Keratinocyte (primary cell): ENCODE measurements around the gene RBMS3. TPM values are rescaled to one million over a fixed set of nuclear protein-coding genes. Genes with fewer than 3 reads are reported as not detected.

ENCODE experiments used
- DNase-seq: peaks from one replicate; pipeline ENCODE4 v3.0.0-alpha.2; 2011; ENCODE audit warnings: low read depth, missing footprints, low spot score
- FAIRE-seq: peaks from 2 replicates; lab custom pipeline; 2011; peaks lifted over from hg19 to GRCh38; lab: Jason Lieb, UNC
- H2AFZ ChIP-seq: 2 replicates; pipeline ENCODE4 v1.6.0; 2012; ENCODE audit warnings: low read length, control low read depth, inconsistent platforms; ENCODE audit not compliant: control insufficient read depth
- H3K27ac ChIP-seq: 2 replicates; pipeline ENCODE4 v1.5.1; 2011; ENCODE audit warnings: low read length; ENCODE audit not compliant: control insufficient read depth, insufficient read depth
- H3K27me3 ChIP-seq: 3 replicates; pipeline ENCODE4 v1.6.0; 2011; ENCODE audit warnings: low read length; ENCODE audit not compliant: control insufficient read depth, insufficient read depth; ENCODE audit errors: extremely low read depth
- H3K36me3 ChIP-seq, 2 experiments: 2 replicates in 1 of 2; 3 replicates in 1 of 2; pipeline ENCODE4 v1.5.1; 2011; ENCODE audit warnings: low read length in 2 of 2, mild to moderate bottlenecking in 1 of 2; ENCODE audit not compliant: control insufficient read depth in 2 of 2, insufficient read depth in 2 of 2; ENCODE audit errors: extremely low read depth in 1 of 2
- H3K4me1 ChIP-seq: 3 replicates; pipeline ENCODE4 v1.5.1; 2011; ENCODE audit warnings: low read length; ENCODE audit not compliant: control insufficient read depth, insufficient read depth; ENCODE audit errors: extremely low read depth
- H3K4me2 ChIP-seq: 3 replicates; pipeline ENCODE4 v1.6.0; 2011; ENCODE audit warnings: low read depth, low read length; ENCODE audit not compliant: control insufficient read depth, insufficient read depth; ENCODE audit errors: extremely low read depth
- H3K4me3 ChIP-seq, 3 experiments: fragments of 200-600 bp in 1 of 3; sonication (generic) in 1 of 3; 2 replicates in 2 of 3; 3 replicates in 1 of 3; pipeline ENCODE4 v1.5.1; 2011 to 2016; ENCODE audit warnings: low read length in 3 of 3, mild to moderate bottlenecking in 3 of 3, control low read depth in 2 of 3, inconsistent platforms in 1 of 3, low read depth in 1 of 3, mixed read lengths in 1 of 3, mixed run types in 1 of 3, moderate library complexity in 1 of 3; ENCODE audit not compliant: control insufficient read depth in 2 of 3, insufficient read depth in 2 of 3; ENCODE audit errors: extremely low read depth in 1 of 3
- H3K79me2 ChIP-seq: 2 replicates; pipeline ENCODE4 v1.6.0; 2012; ENCODE audit warnings: low read length; ENCODE audit not compliant: control insufficient read depth, insufficient read depth
- H3K9ac ChIP-seq: 3 replicates; pipeline ENCODE4 v1.6.0; 2011; ENCODE audit warnings: low read length; ENCODE audit not compliant: control insufficient read depth, insufficient read depth; ENCODE audit errors: extremely low read depth
- H3K9me1 ChIP-seq: 3 replicates; pipeline ENCODE4 v1.6.0; 2011; ENCODE audit warnings: low read length; ENCODE audit not compliant: control insufficient read depth, insufficient read depth; ENCODE audit errors: extremely low read depth
- H3K9me3 ChIP-seq: 2 replicates; pipeline ENCODE4 v1.5.1; 2012; ENCODE audit warnings: low read depth, low read length; ENCODE audit not compliant: control insufficient read depth
- H4K20me1 ChIP-seq: 3 replicates; pipeline ENCODE4 v1.6.0; 2011; ENCODE audit warnings: low read length; ENCODE audit not compliant: control insufficient read depth, insufficient read depth; ENCODE audit errors: extremely low read depth
- CTCF ChIP-seq, 3 experiments: IDR thresholded peaks in 1 of 3; conservative IDR thresholded peaks in 1 of 3; optimal IDR thresholded peaks in 1 of 3; 2 replicates in 2 of 3; 3 replicates in 1 of 3; pipeline versions ENCODE3 to v1.5.1; 2011; ENCODE audit warnings: low read length in 3 of 3, mild to moderate bottlenecking in 3 of 3, moderate library complexity in 2 of 3, control low read depth in 1 of 3, inconsistent platforms in 1 of 3; ENCODE audit not compliant: insufficient read depth in 2 of 3; ENCODE audit errors: extremely low read depth in 1 of 3
- EZH2 ChIP-seq: IDR thresholded peaks from one replicate; pipeline ENCODE4 v1.6.1; 2012; ENCODE audit warnings: inconsistent platforms, mild to moderate bottlenecking, low read length, moderate library complexity
- dilution Hi-C: fragments of 300-500 bp; cut with MboI; formaldehyde crosslinking; loops from one replicate; pipeline ENCODE4 v1.7.0; 2020; ENCODE audit warnings: low sequenced_read_pairs; ENCODE audit not compliant: extremely low pct_ligation_motif_present
- polyA plus RNA-seq, 5 experiments: library from polyadenylated mRNA; depleted of rRNA in 3 of 5; stranded (reverse) in 3 of 5; stranded (forward) in 1 of 5; unstranded in 1 of 5; fragments of >200 nt; gene quantifications; 1 replicate in 1 of 5; 2 replicates in 3 of 5; 3 replicates in 1 of 5; pipeline versions ENCODE4 v1.2.1 to v1.2.3, GENCODE V29; 2011 to 2012; ENCODE audit warnings: missing spikeins in 2 of 5, low read depth in 1 of 5, low replicate concordance in 1 of 5

The RBMS3 gene
- polyA plus RNA-seq, 1 donor (not counting 4 experiments of a cell fraction or from before 2014, with no cell fraction given): 2.3 TPM

GRCh38 chr3:29757054-29757777, 476.3 kb downstream of the RBMS3 start:
- Histone ChIP-seq H3K4me2 (peak overlapping the region; percentile 58), H2AFZ (no peak overlapping the region), H3K9me1 (no peaks in the 10 kb centered on the region), H3K36me3 (no peaks in the 10 kb centered on the region), H3K79me2 (no peaks in the 10 kb centered on the region), H3K27me3 (no peaks in the 10 kb centered on the region), H4K20me1 (no peaks in the 10 kb centered on the region), H3K9me3 (no peaks in the 10 kb centered on the region), H3K9ac (no peak overlapping the region), H3K27ac (peak overlapping the region; percentile 47), H3K4me3 (no peak overlapping the region), H3K4me1 (peaks cover 33% of the 10 kb centered on the region)
- DNase-seq (no peak), FAIRE-seq (no peak)
- dilution Hi-C loops: no loop called here
- TF ChIP-seq CTCF (optimal IDR thresholded peaks at IDR 0.05 in 1 of 3, IDR thresholded peaks at IDR 0.05 in 1 of 3, conservative IDR thresholded peaks at IDR 0.05 in 1 of 3; ENCODE audit: extremely low read depth in 1 of 3, insufficient read depth in 2 of 3, low read length in 3 of 3): no peak
- TF ChIP-seq EZH2: no peak

- H3K27ac ChIP-seq: peak overlapping the region; percentile 47
- H3K27me3 ChIP-seq: no peaks in the 10 kb centered on the region
- H3K9ac ChIP-seq: no peak overlapping the region
- H3K79me2 ChIP-seq: no peaks in the 10 kb centered on the region
- H2AFZ ChIP-seq: peak overlapping the region; percentile 28
- dilution Hi-C loops: no loop called here
- DNase-seq (no peak), FAIRE-seq (peak; percentile 51)
- no peak for TF ChIP-seq EZH2
- TF ChIP-seq CTCF (optimal IDR thresholded peaks at IDR 0.05 in 1 of 3, IDR thresholded peaks at IDR 0.05 in 1 of 3, conservative IDR thresholded peaks at IDR 0.05 in 1 of 3; ENCODE audit: extremely low read depth in 1 of 3, insufficient read depth in 2 of 3, low read length in 3 of 3): no peak
- peaks cover 33% of the 10 kb centered on the region for H3K4me1 ChIP-seq
- H3K9me3 ChIP-seq: no peaks in the 10 kb centered on the region
- H3K9me1 ChIP-seq: no peaks in the 10 kb centered on the region
- H3K36me3 ChIP-seq: no peaks in the 10 kb centered on the region
- H3K4me2 ChIP-seq: peak overlapping the region; percentile 58
- no peaks in the 10 kb centered on the region for H4K20me1 ChIP-seq
- H3K4me3 ChIP-seq: peak overlapping the region in 1 of 3 experiments; percentile 11
Observed at GRCh38 chr3:29758108-29758433, 477.2 kb downstream of the RBMS3 start.
